T-helper 1 cell treated with Interleukin-12 subunit alpha and Interleukin-12 subunit beta and Interleukin-4 antibody, amounts not matched to agents 30 ng/mL and 1 ng/mL, for 36 hours (primary cell): ENCODE data around the gene PHF21B. TPM values are rescaled to one million over a fixed set of nuclear protein-coding genes. Genes with fewer than 3 reads are reported as not detected.
"Not testable (repeated sequence)": the region's sequence is repeated elsewhere in the genome, so short reads cannot be mapped to it uniquely, and the experiment has no call there.

ENCODE experiments used
- intact Hi-C: fragments of 100-400 bp; cut with micrococcal nuclease; formaldehyde crosslinking; loops from one replicate; pipeline ENCODE4 v1.15.1; 2024
- total RNA-seq: library from RNA; stranded (reverse); gene quantifications from 2 replicates; pipeline ENCODE4 v1.2.3, GENCODE V29; 2022

The PHF21B gene
- total RNA-seq, 1 donor from 2014 or later = 0.51 TPM

- intact Hi-C loops = not testable (repeated sequence)
Observed at GRCh38 chr22:44921766-44922165, 88.0 kb downstream of the PHF21B start.

DNA sequence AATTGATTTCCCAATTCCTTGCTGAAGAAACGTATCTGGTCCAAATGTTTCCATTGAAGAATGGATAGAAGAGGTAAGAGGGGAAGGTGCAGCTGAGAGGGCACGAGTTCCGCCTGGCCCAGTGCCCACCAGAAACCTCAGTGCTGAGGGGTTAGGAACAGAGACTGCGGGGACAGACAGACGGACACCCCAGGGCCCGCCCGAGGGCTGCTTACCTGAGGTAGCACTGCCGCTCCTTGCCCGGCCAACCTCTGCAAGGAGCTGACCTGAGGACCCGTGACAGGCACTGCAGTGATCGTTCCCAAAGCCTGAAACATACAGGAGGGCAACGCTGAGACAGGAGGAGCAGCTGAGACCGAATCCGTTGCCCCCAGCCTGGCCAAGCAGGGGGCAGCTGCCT is 89.6 kb downstream of the PHF21B start:
- intact Hi-C loops = no loop called here

- intact Hi-C loops = no loop called here
Observed at GRCh38 chr22:44919691-44920090, 90.1 kb downstream of the PHF21B start.

- intact Hi-C loops = no loop called here
Observed at GRCh38 chr22:44918925-44919392, 90.8 kb downstream of the PHF21B start.

GRCh38 chr22:44918166-44918924 is 91.5 kb downstream of the PHF21B start:
- intact Hi-C loops = no loop called here

GRCh38 chr22:44917372-44918165 is 92.2 kb downstream of the PHF21B start:
- intact Hi-C loops = no loop called here

DNA sequence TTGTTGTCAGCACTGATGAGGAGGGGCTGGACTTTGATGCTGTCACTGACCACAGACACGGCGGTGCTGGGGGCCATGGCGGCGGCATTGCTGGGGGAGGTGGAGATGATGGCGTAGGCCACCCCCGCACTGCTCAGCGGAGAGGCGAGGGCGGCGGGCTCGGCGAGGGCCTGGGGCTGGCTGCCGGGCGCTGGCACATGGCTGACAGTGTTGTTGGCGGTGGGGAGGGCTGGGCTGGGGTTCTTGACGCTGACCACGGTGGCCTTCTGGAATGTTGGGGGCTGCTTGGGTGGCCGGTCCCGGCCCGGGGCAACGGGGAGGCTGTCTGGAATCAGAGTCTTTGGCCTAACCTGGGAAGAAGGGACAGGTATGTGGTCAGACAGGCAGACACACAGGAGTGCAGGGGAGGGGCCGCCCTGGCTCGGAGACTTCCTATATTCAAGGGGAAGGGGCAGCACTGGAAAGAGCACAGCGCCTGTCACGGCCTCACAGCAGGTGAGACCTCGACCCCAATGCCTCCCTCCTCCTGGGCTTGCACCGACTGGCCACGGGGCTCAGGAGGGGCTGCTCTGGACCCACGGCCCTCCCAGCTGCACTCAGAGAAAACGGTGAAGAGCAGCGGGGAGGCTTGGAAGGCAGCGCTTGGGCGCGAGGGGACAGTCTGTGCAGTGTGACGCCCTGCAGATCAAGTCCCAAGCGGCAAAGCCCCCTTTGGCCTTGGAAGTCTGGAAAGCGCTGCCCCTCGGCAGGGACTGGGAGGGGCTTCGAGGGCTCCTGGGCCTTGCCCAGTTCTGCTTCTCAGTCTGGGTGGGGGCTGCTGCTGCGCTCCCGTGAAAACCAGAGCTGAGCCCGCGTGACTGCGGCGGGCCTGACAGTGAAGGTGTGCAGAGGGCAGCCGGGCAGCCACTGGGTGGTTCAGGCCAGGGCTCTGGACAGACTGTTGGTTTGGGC is 93.2 kb downstream of the PHF21B start:
- intact Hi-C loops = no loop called here

DNA sequence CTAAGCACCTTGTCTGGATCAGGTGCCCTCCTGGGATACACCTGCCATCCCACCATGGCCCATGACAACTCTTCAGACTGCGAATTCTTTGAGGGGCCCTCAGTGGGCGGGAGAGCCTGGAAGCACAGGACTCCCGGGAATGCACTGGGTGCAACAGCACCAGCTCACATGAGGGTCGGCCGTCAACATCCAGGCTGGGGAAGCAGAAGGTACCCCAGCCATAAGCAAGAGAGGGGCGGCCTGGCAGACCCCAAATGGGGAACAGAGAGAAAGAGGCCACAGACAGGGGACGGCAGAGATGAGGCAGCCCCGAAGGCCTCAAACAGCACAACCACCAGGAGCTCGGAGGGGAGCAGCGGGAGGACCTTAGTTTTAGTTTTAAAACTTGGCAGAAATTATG is 94.4 kb downstream of the PHF21B start:
- intact Hi-C loops = no loop called here

DNA sequence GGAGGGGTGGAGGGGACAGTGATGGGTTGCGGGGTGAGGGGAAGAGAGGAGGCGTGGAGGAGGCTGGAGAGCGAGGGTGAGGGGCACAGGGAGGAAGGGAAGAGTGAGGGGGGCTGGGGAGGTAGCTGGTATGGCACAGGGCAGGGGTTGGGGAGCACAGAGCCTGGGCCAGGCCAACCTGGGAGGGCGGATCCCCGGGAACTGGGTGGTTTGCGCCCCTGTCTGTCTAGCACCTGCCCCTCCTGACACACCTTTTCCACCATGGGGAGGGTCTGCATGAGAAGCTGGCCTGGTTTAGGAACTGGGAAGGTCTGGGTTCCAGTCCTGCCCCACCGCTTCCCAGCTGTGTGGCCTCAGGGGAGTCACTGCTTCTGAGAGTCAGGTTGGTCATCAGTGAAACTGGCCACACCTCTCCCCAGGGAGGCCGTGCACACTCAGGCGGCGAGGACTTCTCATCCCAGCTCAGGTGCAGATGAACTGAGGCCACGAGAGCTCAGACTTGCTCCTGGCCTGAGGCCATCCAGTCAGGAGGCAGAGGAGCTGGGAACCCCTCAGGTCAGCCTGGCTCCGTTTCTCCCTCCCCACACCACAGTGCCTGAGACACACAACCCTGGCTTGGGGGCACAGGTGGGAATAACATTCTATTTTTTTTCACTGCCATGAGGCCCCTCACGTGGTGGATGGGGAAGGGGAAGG is 95.6 kb downstream of the PHF21B start:
- intact Hi-C loops = no loop called here

DNA sequence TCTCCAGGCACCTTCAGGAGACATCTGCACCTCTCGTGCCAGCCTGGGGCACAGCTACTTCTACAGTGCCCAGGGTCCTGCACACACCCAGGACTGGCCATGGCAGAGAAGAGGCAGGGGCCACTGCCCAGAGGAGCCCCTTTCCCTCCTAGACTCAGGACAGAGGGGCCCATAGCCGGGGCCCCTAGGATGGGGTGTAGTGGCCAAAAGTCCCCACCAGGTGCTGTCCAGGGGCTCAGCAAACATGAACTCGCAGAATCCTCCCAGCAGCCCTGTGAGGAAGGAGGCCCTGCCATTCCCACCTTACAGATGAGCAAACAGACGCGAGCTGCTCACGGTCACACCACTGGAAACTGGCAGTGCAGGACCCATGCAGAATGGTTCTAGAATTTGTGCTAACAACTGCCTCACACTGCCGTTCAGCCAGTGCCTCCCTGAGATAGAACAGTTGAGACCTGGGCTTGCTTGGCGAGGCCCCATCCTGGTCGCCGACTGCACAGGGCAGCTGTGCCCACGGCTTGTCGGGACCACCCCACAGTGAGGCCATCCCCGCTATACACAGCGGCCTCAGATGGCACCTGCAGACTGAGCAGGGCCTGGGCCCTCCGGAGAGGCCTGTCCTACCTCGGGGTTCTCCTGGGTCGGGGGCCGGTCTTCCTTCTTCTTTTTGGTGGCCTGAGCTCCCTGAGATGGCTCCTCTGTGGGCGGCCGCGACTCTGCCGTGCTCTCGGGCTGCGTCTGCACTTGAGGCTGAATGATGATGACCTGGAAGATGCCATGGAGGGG is 96.4 kb downstream of the PHF21B start:
- intact Hi-C loops = no loop called here

DNA sequence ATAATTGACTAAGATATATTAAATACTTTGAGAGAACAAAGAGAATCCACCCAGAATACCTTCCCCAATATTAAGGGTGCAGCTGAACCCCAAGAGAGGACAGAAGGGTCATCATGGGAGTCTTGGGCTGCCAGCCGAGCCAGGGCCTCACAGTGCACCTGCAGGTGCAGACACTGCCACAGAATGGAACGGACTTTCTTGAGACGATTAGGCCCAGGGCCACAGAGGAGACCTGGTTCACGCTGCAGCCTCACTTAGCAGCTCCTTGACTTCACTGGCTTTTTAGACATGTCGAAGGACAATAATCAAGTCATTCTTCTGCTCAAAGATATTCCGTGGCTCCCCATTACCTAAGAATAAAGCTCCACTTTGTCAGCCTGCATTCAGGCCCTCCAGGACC is 100.6 kb downstream of the PHF21B start:
- intact Hi-C loops = no loop called here

DNA sequence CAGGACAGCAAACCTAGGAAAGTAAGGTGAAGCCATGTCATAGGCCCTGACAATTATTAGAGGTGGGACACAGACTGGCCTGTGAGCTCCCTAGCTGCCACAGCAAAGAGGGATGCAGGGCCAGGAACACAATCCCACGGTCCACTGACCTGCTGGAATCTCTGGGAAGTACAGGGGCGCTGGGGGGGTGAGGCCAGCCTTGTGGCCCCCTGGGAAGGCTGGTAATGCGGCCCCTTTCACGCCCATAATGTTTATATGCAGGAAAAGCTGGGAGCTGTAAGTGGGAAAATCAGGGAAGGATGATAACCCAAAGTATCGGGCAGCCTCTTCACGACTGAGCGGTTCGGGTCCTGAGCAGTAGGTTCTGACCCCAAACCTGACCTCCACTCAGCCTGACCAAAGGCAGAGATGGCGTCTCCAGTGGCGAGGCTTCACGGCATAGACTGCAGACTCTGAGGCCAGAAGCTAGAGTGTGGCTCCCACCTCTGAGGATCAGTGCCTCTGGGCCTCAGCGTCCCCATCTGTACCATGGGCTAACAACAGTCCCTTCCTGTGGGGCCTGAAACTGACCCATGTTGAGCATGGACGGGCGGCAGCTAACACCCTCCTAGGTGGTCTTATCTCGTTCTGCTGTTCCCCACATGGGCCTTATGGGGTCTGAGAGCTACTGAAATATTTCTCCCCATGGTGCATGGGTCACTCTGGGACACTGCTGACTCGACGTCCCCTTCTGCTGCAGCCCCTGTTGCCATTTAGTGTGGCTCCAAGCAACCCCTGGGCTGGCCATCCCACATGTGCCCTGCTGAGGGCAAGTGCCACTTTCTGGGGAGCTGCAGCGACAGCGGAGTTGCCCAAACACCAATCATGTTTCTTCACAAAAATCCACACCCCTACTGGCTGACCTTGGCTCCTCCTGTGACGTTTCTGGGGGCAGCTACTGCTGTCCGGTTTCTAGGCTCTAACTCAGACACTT is 101.8 kb downstream of the PHF21B start:
- intact Hi-C loops = no loop called here

- intact Hi-C loops = no loop called here
Observed at GRCh38 chr22:44906999-44907644, 102.7 kb downstream of the PHF21B start.

- intact Hi-C loops = no loop called here
Observed at GRCh38 chr22:44906248-44906936, 103.4 kb downstream of the PHF21B start.

GRCh38 chr22:44904492-44905152 is 105.2 kb downstream of the PHF21B start:
- intact Hi-C loops = not testable (repeated sequence)

GRCh38 chr22:44903164-44903563 is 106.6 kb downstream of the PHF21B start:
- intact Hi-C loops = not testable (repeated sequence)

- intact Hi-C loops = no loop called here
Observed at GRCh38 chr22:44901301-44901700, 108.5 kb downstream of the PHF21B start.
